HFF-Myc (cell line): Measurements from ENCODE around the gene PRPF19.

Source experiments
- DNase-seq: peaks from one replicate; pipeline ENCODE4 v3.0.0-alpha.2; 2011; ENCODE audit warnings: low read depth; ENCODE audit errors: extremely low read depth
- H3K4me3 ChIP-seq: replicated peaks from 2 replicates; pipeline ENCODE4 v1.5.1; 2011; ENCODE audit warnings: low read depth, mild to moderate bottlenecking, control low read depth, low read length
- TF ChIP-seq, protein P1 (sequence below): IDR thresholded peaks from 2 replicates; pipeline ENCODE4 v1.5.1; 2012; ENCODE audit warnings: mild to moderate bottlenecking, low read depth, low read length, control low read depth; ENCODE audit errors: missing control alignments

Gene PRPF19

DNA sequence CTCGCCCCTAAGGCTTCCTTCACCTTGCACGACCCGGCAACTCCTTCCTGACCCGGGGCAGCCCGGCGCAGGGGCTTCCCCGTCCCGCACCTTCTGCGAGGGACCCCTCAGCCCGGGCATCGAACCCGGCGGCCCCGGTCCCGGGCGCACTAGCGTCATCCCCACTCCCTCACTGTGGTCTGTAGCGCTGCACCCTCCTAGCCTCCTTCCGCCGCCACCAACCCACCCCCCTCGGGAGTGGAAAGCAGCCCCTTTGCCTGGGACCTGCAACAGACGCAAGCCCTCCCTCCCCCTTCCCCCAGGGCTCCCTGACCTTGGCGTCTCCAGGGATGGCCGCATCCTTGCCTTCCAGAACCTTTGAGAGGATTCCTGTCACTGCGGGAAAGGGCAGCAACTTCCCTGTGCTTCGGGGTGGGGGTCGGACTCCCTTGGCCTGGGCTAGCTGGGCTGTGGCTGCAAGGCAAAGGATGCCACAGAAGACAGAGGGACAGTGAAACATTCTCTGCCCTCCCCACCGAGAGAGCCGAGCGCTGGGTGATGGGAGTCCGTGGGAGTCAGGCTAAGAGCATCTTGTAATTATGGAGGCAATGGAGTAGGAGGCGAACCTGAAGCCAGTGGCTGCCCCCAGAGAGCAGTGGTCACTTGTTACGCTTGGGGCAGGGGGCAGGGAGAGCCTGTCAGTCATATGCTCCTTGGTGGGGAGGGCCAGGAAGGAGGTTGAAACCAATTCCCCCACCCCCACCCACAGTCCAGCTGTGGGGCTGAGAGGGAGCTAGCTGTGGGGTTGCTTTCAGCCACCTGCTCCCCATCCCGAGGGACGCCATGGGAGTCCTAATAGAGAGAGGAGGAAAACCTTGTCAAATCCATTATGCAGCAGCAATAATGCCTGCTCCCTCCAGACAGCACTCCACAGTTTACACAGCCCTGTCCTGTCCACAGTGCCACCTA, 18.8 kb upstream of the PRPF19 start:
- DNase-seq, result no peak
- TF ChIP-seq, protein P1, sequence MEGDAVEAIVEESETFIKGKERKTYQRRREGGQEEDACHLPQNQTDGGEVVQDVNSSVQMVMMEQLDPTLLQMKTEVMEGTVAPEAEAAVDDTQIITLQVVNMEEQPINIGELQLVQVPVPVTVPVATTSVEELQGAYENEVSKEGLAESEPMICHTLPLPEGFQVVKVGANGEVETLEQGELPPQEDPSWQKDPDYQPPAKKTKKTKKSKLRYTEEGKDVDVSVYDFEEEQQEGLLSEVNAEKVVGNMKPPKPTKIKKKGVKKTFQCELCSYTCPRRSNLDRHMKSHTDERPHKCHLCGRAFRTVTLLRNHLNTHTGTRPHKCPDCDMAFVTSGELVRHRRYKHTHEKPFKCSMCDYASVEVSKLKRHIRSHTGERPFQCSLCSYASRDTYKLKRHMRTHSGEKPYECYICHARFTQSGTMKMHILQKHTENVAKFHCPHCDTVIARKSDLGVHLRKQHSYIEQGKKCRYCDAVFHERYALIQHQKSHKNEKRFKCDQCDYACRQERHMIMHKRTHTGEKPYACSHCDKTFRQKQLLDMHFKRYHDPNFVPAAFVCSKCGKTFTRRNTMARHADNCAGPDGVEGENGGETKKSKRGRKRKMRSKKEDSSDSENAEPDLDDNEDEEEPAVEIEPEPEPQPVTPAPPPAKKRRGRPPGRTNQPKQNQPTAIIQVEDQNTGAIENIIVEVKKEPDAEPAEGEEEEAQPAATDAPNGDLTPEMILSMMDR, result no peak
- H3K4me3 ChIP-seq, result peak overlapping the region; percentile 75

- TF ChIP-seq, protein P1, result no peak
- peak; percentile 29 for DNase-seq
- H3K4me3 ChIP-seq, result peak within 1 kb of the TSS; percentile 75
Observed at GRCh38 chr11:60924110-60924905, 17.9 kb upstream of the PRPF19 start, which contains the start of gene TMEM132A. TMEM132A (plus strand) TSS chr11:60924460; CDS start chr11:60924634, 174 bp downstream.

DNA sequence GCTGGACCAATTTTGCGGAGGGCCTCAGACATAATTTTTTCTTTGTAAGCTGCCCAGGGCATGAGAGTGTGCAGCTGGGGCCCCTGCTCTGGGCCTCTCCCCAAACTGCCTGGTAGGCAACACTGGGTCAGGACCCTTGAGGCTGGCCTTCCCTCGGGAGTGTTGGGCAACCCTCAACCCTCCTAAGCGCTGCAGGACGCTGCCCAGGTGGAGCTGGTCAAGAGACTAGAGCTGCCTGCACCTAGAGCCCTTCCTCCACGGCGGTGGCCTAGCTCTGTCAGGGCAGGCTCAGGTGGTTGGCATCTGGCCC, 17.4 kb upstream of the PRPF19 start:
- no peak for DNase-seq
- peak overlapping the region; percentile 75 for H3K4me3 ChIP-seq
- TF ChIP-seq, protein P1, result no peak

GRCh38 chr11:60923326-60923725, 16.9 kb upstream of the PRPF19 start:
- H3K4me3 ChIP-seq, result no peak overlapping the region
- TF ChIP-seq, protein P1, result no peak

DNA sequence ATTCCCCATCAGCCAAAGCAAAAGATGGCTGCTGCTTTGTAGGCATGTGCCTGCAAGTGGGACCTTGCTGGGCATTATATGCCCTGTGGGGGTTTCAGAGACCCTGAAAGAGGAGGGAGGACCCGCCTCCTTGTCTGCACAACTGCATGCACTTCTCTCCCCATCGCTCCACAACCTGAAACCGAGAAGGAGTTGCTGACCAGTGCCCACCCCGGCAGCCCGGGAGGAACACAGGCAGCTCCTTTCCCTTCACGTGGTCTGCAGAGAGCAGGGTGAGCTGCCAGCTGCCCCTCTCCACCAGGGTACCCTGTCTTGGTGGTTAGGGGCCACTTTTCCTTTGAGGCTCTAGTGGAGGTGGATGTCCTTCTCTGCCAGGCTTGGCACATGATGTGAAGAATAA, 16.5 kb upstream of the PRPF19 start:
- no peak overlapping the region for H3K4me3 ChIP-seq
- TF ChIP-seq, protein P1, result no peak
- DNase-seq, result no peak

More at GRCh38 chr11:60923326-60923725, 16.9 kb upstream of the PRPF19 start:
- no peak for DNase-seq

GRCh38 chr11:60921777-60922335, 15.5 kb upstream of the PRPF19 start:
- TF ChIP-seq, protein P1, result no peak
- no peak overlapping the region for H3K4me3 ChIP-seq
- DNase-seq, result no peak
